ENCODE data around the gene A1BG. TPM values are rescaled to one million over a fixed set of nuclear protein-coding genes. Genes with fewer than 3 reads are reported as not detected.

A1BG gene, protein sequence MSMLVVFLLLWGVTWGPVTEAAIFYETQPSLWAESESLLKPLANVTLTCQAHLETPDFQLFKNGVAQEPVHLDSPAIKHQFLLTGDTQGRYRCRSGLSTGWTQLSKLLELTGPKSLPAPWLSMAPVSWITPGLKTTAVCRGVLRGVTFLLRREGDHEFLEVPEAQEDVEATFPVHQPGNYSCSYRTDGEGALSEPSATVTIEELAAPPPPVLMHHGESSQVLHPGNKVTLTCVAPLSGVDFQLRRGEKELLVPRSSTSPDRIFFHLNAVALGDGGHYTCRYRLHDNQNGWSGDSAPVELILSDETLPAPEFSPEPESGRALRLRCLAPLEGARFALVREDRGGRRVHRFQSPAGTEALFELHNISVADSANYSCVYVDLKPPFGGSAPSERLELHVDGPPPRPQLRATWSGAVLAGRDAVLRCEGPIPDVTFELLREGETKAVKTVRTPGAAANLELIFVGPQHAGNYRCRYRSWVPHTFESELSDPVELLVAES
- total RNA-seq (2022; extraction: Qiagen RNA extraction): 8.6 to 11.0 TPM (median 10.2 TPM) in 5 replicates

DNA sequence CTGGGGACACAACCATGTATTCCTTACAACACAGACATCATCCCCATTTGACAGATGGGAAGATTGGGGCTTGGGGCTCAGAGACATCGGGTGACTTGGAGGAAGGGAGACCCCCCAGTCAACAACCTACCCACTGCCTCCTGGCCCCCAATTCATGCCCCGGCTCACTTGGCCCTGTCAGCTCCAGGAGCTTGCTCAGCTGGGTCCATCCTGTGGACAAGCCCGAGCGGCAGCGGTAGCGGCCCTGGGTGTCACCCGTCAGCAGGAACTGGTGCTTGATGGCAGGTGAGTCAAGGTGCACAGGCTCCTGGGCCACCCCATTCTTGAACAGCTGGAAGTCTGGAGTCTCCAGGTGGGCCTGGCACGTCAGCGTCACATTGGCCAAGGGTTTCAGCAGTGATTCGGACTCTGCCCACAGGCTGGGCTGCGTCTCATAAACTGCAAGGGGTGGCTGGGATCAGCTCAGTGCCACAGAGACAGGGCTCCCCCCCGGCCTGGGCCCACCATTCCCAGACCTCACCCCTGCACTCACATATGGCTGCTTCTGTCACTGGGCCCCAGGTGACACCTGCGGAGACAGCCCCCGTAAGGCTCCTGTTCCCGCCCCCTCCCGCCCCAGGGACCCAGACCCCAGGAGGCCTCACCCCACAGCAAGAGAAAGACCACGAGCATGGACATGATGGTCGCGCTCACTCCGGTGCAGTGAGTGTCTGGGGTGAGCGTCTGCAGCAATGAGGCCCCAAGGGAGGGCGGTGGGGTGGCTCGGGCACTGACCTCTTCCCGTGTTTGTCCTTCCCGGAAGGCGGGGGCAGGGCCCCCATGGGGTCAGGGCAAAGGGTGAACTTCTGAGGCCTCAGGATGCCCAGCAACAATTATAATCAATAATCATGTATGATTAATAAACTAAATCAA is at the start of gene A1BG:
Gene A1BG (minus strand): TSS at position 733 of the 912 bp plus-strand sequence. CDS start 55 bp downstream, at position 678.

DNA sequence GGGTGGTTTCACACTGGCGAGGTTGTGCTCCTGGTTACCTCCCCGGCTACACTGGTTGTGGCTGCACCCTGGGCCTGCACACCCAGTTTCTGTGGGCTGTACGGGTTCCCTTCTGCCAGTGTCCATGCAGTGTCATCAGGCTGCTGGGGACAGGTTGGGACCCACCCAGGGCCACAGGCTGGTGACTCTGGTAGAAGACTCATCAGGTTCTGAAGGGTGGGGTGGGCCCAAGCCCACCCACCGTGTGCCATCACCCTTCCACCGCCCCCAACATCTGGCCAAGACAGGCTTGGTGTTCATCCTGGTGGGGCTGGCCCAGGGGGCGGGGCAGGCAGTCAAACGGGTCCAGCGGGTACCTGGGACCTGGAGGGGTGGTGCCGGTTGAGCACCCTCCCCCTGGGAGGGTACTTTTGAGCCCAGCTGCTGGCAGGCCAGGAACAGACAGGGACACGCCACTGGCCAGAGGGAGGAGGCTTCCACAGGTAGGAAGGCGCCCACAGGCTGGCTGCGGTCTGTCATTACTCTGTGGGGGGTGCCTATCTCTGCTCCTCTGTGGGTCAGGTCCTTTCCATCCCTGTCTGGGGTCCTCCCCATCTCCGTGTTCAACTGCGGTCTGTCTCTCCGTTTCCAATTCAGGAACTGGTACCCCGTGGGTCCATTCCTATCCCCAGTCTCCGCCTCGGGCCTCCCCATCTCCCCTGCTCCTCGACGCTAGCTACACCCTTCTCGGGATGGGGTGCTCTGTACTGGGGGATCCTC is 42.1 kb upstream of the A1BG start, which contains the start of gene RNF225:
Gene RNF225 (plus strand): TSS at position 437 of the 759 bp plus-strand sequence. CDS start 434 bp downstream, outside the sequence.

DNA sequence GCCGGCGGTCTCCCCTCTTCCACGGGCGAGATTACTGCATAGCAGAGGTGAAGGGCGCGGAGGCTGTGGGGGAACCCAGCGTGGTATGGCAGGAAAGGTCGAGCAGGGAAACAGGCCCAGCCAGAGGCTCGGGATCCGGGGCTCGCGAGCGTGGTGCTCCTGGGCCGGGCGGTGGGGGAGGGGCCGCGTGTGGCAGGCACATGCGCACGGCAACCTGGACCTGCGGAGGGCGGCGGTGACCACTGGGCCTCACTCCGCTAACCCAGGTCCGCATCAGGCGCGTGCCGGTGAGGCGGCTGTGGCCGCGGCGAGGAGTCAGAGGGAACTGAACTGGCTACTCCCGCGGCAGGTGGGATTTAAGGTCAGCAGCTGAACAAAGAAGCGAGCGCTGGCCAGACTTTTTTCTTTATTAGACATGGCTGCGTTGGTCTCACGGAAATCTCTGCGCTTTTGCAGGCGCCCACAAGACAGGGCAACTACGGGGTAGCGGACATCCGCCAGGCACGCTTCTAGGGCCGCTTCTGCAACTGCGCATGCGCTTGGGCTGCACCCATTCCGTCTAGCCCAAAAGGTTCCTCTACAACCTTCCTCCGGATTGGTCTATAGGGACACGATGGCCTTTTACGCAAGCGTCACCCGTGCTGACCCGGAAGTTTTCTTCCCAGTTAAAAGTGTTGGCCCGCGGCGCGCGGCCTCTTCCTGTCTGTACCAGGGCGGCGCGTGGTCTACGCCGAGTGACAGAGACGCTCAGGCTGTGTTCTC is 33.5 kb upstream of the A1BG start, which contains the start of gene RPS5:
Gene RPS5 (plus strand): TSS at position 694 of the 762 bp plus-strand sequence. CDS start 869 bp downstream, outside the sequence.

DNA sequence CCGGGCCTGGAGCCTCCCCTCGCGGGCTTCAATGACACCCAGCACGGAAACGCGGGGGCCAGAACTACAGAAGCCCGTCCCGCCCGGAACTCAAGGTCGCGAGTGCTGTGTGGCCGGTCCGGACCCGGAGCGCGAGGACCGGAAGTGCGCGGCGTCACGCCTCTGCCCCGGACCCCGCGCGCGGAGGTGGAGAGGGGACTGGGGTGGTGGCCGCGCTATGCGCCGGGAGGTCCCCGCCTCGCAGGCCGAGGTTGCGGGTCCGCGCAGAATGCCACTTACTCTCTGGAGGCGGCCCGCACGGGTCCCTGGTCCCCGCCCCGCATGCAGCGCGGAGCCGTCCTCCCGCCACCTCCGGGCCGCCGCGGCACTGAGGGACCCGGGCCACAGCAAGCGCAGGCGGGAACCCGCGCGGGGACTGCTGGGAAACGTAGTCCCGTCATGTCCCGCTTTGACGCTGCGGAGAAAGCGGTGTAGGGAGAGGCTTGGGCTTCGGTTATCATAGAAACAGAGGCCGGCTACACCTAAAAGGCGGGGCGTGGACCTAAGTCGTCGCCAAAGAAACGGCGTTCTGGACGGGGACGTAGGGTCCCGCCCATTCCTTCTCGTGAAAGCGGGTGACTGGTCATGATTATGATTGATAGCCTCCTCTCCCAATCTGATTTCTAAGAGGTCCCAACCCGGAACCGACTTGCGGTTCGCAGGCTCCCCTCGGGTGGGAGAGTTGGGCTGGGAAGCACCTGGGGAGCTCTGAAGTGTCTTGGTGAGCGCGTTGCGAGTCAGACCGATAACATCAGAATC is 27.6 kb upstream of the A1BG start, which contains the start of gene ZNF837:
Gene ZNF837 (minus strand): TSS at position 369 of the 798 bp plus-strand sequence. CDS start 11,698 bp downstream, outside the sequence.

DNA sequence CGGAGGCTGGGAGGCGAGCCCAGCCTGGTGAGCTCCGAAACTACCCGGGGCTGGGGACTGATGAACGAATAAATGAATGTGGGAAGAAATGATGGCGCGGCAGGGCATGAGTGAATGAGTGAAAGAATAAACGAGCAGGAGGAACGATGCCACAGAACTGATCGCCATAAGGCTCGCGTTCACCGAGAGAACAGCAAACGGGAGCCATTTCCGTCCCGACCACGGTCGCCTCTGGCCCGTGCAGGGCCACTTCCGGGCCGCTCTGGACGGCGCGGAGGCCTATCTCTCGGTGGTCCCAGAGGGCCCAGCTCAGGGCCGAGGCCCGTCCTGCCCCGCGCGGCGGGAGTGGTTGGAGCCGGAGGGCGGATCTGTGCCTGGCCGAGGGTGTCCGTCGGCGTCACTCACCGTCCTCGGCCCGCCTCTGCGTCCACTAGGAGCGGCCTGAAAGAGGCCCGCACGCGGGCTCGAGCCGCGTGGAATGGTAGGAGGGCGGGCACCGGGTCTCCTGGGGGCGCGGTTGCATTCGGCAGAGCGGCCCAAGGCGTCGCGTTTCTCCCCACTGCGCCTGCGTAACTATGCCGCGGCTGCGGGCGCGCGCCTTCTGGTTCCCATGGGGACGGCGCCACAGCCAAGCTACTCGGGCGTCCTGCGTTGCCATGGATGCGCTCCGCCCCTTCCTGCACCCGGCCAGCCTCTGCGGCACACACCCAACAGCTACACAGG is 9.1 kb upstream of the A1BG start, which contains the start of gene ZNF497:
Gene ZNF497 (minus strand): TSS at position 480 of the 723 bp plus-strand sequence. CDS start 5,116 bp downstream, outside the sequence.

DNA sequence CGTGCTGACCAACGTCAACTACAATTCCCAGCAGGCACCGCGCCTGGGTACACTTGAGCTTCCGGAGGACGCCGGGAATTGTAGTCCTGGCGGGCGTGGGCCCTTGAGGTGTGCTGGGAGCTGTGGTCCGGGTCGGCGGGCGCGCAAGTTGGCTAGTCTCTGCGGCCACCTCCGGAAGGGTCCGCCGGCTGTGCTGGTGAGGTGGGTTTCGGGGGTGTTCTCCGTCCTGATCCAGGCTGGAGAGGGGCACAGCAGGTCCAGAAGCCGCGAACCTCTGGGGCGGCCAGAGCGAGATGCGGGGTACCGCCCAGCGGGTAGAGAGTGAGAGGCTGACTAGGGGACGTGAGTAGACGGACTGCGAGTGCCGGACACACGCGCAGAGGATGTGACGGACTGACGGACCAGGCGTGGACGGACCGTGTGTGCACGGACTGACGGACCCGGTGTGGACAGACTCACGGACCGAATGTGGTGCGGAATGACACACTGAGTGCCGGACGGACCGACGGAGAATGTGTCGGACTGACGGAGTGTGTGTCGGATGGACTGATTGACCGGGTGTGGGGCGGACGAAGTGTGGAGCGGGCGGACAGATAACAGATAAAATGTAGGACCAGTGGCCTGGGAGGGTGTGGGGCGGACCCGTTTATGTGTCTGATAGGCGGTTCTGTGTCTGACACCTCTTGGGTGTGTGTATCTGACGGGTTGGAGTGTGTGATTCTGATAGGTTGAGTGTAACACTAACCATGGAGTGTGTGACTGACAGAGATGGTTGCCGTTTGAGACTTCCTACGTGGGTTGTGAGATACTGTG is 26.2 kb downstream of the A1BG start, which contains the start of gene ZSCAN22:
Gene ZSCAN22 (plus strand): TSS at position 81 of the 813 bp plus-strand sequence. CDS start 7,809 bp downstream, outside the sequence.

DNA sequence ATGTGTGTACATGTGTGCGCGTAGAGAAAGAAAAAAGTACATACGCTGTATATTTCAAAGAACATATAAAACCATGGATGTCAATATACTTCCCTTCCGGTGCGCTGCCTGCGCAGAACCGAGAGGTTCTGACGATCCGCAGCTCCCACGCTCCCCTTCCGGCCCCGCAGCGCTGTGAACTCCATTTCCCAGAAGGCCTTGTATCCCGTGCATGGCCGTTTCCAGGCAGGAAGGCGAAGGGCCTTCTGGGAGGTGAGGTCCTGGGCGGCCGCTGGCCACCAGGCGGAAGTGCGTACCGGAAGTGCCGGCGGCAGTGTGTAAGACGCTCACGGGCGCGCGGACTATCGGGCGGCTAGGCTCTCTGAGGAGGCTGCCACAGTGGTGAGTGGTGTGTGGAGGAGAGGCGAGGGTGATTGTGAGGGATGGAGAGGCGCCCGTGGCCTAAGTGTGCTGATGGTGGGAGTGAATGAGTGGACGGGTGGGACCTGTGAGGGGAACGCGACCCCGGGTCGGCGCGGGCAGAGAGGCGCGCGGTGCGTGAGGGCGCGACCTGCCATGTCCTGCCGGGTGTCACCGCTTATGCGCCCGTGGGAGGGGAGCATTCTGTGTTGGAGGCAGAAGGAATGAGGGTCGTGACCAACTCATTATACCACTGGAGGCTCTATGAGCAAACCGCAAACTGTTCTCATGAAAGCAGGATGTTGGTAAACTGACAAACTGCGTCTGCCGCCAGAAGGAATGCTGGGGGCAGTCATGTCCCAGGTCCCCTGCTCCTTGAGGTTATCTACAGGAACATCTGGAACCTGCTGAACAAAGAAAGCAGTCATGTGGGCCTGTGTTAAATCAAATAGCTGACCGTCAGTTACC is 48.0 kb downstream of the A1BG start, which contains the start of gene ERVK3-1:
Gene ERVK3-1 (plus strand): TSS at position 313 of the 867 bp plus-strand sequence. CDS start 6,792 bp downstream, outside the sequence.

Other genes starting within 250 kb of the A1BG start
- 2.7 to 3.5 TPM (median 3.2 TPM) in 5 replicates for gene ZNF329, start 202.7 kb downstream of the A1BG start, total RNA-seq (2022; extraction: Qiagen RNA extraction)
- gene ZNF274, start 170.4 kb downstream of the A1BG start, total RNA-seq (2022; extraction: Qiagen RNA extraction): 12.1 to 13.7 TPM (median 13.0 TPM) in 5 replicates
- gene ZNF544, start 124.6 kb downstream of the A1BG start, total RNA-seq (2022; extraction: Qiagen RNA extraction): 11.2 to 18.7 TPM (median 17.9 TPM) in 5 replicates
- gene ZNF8, start 74.5 kb downstream of the A1BG start, total RNA-seq (2022; extraction: Qiagen RNA extraction): 1.2 to 1.5 TPM (median 1.3 TPM) in 5 replicates
- 89.6 to 105 TPM (median 92.7 TPM) in 5 replicates for gene ERVK3-1, start 48.1 kb downstream of the A1BG start, total RNA-seq (2022; extraction: Qiagen RNA extraction)
- 2.5 to 3.2 TPM (median 2.9 TPM) in 5 replicates for gene ZSCAN22, start 26.5 kb downstream of the A1BG start, total RNA-seq (2022; extraction: Qiagen RNA extraction)
- gene ZNF497, start 9.3 kb upstream of the A1BG start, total RNA-seq (2022; extraction: Qiagen RNA extraction): 0.74 to 1.6 TPM (median 1.1 TPM) in 5 replicates
- gene ZNF837, start 27.5 kb upstream of the A1BG start, total RNA-seq (2022; extraction: Qiagen RNA extraction): 0.86 to 1.5 TPM (median 1.2 TPM) in 5 replicates
- gene RPS5, start 33.8 kb upstream of the A1BG start, total RNA-seq (2022; extraction: Qiagen RNA extraction): 1,918 to 2,176 TPM (median 2,046 TPM) in 5 replicates
- gene RNF225, start 42.2 kb upstream of the A1BG start, total RNA-seq (2022; extraction: Qiagen RNA extraction): 0.11 to 0.19 TPM (median 0.17 TPM) in 3 of 5 replicates, not detected in the others
- 17.0 to 19.0 TPM (median 18.4 TPM) in 5 replicates for gene ZNF584, start 55.2 kb upstream of the A1BG start, total RNA-seq (2022; extraction: Qiagen RNA extraction)
- gene ZNF132, start 86.7 kb upstream of the A1BG start, total RNA-seq (2022; extraction: Qiagen RNA extraction): 0.08 to 0.14 TPM (median 0.09 TPM) in 5 replicates
- 5.5 to 7.9 TPM (median 7.5 TPM) in 5 replicates for gene ZNF324B, start 98.1 kb upstream of the A1BG start, total RNA-seq (2022; extraction: Qiagen RNA extraction)
- 8.1 to 10.5 TPM (median 10.2 TPM) in 5 replicates for gene ZNF324, start 113.6 kb upstream of the A1BG start, total RNA-seq (2022; extraction: Qiagen RNA extraction)
- gene ZNF446, start 122.9 kb upstream of the A1BG start, total RNA-seq (2022; extraction: Qiagen RNA extraction): 9.8 to 12.3 TPM (median 11.4 TPM) in 5 replicates
- 20.1 to 31.2 TPM (median 26.7 TPM) in 5 replicates for gene SLC27A5, start 158.5 kb upstream of the A1BG start, total RNA-seq (2022; extraction: Qiagen RNA extraction)
- 11.1 to 22.6 TPM (median 21.3 TPM) in 5 replicates for gene ZBTB45, start 166.3 kb upstream of the A1BG start, total RNA-seq (2022; extraction: Qiagen RNA extraction)
- gene TRIM28, start 190.6 kb upstream of the A1BG start, total RNA-seq (2022; extraction: Qiagen RNA extraction): 620 to 956 TPM (median 843 TPM) in 5 replicates
- gene CHMP2A, start 201.6 kb upstream of the A1BG start, total RNA-seq (2022; extraction: Qiagen RNA extraction): 195 to 225 TPM (median 204 TPM) in 5 replicates
- 131 to 164 TPM (median 141 TPM) in 5 replicates for gene UBE2M, start 205.1 kb upstream of the A1BG start, total RNA-seq (2022; extraction: Qiagen RNA extraction)
- gene MZF1, start 219.8 kb upstream of the A1BG start, total RNA-seq (2022; extraction: Qiagen RNA extraction): 6.6 to 15.0 TPM (median 12.8 TPM) in 5 replicates